Measurements from ENCODE around the gene KIF5B.

GRCh38 chr10:32054094-32054493 lies 2.1 kb downstream of the KIF5B start:
- TF ChIP-seq, protein P1, sequence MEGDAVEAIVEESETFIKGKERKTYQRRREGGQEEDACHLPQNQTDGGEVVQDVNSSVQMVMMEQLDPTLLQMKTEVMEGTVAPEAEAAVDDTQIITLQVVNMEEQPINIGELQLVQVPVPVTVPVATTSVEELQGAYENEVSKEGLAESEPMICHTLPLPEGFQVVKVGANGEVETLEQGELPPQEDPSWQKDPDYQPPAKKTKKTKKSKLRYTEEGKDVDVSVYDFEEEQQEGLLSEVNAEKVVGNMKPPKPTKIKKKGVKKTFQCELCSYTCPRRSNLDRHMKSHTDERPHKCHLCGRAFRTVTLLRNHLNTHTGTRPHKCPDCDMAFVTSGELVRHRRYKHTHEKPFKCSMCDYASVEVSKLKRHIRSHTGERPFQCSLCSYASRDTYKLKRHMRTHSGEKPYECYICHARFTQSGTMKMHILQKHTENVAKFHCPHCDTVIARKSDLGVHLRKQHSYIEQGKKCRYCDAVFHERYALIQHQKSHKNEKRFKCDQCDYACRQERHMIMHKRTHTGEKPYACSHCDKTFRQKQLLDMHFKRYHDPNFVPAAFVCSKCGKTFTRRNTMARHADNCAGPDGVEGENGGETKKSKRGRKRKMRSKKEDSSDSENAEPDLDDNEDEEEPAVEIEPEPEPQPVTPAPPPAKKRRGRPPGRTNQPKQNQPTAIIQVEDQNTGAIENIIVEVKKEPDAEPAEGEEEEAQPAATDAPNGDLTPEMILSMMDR (IDR thresholded peaks at IDR 0.05) = no peak
- no peak for TF ChIP-seq EZH2 (IDR thresholded peaks at IDR 0.05; ENCODE audit: borderline replicate concordance, insufficient read depth, low read depth, low read length, poor library complexity, severe bottlenecking)
